GM21717 (cell line): ENCODE measurements around the gene TFF2.

ENCODE experiments used
- ATAC-seq: cut with Tn5 transposase; IDR thresholded peaks from one replicate; pipeline ENCODE4 v1.9.1; 2021; ENCODE audit warnings: mild to moderate bottlenecking, moderate library complexity; ENCODE audit not compliant: unreplicated experiment

Gene TFF2

DNA sequence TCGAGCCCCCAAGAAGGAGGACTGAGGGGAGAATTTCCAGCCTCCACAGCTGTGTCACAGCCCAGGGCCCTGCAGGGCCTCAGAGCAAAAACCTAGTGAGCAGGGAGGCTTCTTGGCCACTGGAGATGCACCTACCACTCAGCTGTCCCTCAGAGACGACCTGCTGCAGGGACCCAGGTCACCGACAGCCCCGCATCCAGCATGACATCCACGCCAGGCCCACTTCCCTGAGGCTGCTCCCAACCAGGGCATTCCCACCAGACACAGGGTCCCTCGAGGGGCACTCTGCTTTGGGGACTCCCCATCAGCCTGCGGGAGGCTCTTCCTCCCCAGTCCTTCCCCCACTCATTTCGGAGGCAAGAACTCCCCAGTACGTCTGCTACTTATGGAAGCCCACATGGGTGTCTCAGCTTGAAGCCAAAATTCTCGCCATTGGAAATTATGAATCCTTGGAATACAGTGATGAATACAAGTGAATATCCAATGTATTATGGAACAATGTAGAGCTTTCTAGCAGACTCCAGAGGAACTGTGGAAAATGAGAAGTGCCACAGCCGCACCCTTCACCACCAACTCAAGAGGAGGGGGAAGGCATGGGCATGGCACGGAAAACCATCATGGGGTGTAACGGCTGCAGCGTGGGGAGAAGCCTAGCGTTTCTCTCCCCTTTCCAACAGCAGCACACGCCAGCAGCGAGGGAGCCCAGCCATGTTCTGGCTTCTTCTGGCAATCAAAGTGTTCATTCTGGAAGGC lies 42.5 kb downstream of the TFF2 start:
- ATAC-seq = no peak

DNA sequence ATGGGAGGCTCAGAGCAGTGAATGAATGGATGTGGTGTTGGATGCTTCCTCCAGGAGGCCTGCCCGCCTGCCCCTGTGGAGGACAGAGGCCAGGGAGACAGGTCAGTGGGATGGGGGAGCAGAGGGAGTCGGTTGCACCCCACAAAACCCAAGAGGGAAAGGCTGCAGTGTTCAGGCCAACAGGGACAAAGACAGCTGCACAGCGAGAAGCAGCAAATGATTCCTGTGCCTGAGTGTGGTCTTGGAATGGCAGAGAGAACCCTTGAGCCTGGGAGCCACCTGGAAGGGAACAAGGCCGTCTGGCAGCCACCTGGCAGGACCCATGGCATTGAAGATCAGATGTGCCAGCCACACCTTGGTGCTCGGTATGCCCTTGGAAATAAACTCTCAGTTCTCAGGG lies 43.7 kb downstream of the TFF2 start:
- no peak for ATAC-seq

DNA sequence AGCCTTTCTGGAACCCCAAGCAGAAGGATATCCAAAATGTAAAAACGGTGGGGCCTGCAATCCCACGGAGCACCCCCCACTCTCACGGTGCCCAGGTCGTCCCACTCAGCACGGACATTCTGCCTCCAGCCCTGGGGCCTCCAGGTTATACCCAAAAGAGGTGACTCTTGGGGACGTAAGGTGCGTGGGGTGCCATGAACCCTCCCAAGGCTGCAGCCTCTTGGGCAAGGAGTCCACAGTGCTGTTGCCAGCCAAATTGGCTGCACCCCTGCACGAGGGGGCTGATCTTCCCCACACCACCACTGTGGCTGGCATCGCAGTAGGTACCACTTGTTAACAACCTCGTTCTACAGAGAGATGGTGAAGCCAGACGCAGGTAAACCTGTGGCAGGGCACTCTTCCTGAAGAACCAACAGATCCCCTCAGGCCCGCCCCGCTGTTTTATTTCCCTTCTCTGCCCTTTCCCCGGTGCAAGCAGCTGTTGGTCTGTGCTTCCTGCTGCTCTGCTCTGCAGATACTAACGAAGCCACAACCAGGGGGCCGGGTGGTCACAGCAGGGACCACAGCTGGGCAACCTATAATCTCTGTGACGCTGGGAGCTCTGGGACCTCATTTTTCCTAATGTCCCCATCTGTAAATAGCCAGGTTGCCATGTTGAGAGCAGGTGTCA lies 44.3 kb downstream of the TFF2 start:
- ATAC-seq = no peak

DNA sequence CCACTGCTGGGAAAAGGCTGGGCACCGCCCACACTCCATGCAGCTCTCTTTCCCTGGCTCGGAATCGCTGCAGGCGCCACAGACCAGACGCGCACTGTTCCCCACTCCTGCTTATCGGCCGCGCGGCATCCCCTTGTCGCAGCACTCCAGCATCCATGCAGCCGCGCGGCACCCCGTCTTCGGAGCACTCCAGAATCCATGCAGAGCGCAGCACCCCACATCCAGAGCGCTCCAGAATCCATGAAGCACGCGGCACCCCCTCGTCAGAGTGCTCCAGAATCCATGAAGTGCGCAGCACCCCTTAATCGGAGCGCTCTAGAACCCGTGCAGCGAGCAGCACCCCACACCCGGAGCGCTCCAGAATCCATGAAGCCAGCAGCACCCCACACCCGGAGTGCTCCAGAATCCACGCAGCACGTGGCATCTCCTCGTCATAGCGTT lies 45.1 kb downstream of the TFF2 start:
- ATAC-seq = no peak

DNA sequence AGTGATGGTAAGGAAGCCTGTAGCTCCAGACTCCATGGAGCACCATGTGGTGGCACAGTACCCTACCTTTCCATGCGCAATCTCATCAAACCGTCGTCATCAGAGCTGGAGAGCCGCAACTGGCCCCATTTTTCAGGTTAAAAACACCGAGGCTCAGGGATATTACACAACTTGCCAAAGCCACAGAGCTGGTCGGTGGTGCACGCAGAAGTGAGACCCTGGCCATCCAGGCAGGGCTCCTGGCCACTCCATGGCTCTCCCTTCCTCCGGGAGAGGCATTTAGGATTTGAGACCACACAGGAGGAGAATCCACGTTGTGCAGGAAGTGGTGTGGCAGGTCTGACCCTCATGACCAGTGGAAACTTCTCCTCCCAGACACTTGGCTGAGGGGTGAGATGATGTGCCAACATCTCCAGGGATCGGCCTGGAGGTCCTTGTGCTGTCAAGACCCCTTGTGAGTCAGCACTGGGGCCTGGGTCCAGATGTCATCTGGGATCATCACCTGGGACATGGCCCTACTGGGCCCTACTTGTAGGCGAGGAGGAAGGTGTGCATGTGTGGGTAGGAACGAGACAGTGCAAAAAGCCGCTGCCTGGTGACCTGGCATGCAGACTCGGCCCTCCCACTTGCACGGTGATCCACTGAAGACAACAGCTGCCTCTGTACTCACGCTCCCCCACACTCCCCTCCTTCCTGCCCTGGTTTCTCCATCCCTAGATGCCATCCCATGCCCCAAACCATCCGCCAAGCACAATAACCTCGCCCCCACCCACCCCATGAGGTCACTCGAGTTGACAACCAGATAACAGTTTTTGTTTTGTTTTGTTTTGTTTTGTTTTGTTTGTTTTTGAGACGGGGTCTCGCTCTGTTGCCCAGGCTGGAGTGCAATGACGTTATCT lies 46.0 kb downstream of the TFF2 start:
- no peak for ATAC-seq

DNA sequence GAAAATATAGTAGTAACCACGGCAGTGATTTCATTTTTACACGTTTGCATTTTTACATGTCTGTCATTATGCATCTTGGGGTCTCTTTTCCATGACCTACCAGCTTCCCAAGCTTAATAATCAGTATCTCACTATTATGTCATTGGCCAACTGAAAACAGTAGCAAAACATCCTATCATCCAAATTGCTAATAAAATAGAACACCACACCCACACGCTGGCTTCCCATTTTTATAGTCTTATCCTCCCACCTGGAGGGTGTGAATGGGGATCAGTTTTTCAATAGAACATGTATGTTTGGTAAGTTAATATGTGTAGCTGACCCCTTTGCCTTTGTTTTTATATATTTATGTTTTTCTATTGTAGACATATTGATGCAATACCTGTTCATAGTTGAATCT lies 47.4 kb downstream of the TFF2 start:
- ATAC-seq = no peak

DNA sequence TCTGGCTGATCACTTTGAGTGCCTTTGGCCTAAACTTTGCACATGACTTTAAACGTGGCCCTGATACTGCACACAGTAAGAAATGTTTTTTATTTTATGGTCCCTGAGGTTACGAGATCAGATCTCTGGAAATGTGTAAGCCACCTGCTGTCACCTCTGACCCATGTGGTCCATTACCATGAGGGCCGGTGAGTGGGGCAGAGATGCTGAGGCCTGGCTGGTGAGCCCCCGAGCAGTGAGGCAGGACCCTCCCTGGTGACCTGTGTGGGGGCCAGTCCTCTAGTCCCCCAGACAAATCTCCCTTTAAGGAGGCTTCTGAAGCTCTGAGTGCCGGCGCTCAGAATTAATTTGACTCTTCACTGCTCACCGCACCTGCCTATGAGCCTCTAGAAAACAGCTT lies 48.0 kb downstream of the TFF2 start:
- no peak for ATAC-seq

DNA sequence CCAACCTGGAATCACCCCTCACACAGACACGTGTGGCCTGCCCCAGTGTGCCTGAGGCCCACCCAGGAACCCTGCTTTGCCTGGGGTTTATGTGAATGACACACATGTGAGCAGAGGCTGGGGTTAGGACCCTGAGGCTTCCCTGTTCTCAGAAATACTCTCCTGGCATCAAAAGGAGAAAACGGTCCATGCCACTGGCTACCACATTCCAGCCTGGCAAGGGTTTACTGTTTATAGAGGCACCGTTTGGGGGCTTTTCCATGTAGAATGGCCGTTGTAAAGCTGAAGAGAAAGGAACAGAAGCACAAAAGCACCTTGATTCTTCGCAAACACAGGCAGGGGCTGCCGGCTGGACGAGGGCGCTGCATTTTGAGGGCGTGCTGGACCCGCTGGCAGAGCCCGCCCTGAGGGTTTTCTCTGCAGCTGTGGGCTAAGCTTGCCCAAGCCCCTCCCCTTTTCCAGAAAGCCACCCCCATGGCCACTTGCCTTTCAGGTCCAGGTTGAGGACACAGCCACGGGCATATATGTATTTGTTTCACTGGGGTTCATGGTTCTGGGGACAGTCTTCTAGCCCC lies 48.6 kb downstream of the TFF2 start:
- ATAC-seq = no peak

DNA sequence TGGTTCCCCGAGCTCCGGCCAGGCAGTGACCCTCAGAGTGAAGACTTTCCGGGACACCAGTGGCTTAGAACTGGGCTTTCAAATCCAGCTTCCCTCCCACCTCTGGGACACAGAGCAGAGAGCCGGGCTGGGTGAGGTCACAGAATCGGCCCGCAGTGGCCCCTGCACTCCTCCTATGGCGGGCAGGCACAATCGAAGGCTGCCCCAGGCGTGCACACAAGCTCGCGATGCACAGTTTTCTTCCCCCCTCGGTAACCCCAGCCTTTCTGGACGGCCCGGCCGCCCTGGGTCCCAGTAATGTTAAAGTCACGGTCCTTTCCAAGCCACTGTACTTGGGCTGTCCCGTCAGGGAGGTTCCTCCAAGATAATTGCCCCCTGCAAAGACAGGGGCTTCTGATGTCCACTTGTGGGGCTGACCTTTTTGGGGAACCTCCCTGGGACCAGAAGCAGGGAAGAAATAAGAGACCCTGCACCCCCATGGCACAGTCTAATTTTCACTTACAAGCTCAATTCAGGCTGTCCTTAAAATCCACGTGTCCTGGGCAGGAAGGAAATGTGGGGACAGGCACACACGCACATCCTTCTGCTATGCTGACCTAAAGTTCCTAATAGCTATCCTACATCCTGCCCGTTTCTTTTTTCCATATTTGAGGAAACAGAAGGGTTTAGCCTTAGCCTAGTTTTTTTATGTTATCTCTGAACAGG lies 49.3 kb downstream of the TFF2 start:
- no peak for ATAC-seq

DNA sequence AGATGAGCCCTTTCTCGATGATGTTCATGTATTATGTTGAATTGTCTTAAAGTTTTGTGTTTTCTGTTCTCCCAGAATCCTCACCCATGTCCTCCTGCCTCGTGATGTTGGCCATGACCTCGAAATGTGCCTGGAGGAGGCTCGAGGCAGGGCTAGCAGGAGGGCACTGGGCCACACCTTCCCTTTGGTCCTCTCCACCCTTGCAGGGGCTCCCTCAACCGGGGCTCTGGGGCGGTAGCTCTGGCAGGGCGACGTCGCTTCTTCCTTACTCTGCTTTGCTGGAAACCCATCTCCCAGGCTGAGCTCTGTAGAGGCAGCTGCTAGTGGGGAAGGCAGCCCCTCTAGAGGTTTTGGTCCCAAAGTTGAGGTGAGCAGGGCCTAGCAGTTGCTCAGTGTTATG lies 49.8 kb downstream of the TFF2 start:
- no peak for ATAC-seq

DNA sequence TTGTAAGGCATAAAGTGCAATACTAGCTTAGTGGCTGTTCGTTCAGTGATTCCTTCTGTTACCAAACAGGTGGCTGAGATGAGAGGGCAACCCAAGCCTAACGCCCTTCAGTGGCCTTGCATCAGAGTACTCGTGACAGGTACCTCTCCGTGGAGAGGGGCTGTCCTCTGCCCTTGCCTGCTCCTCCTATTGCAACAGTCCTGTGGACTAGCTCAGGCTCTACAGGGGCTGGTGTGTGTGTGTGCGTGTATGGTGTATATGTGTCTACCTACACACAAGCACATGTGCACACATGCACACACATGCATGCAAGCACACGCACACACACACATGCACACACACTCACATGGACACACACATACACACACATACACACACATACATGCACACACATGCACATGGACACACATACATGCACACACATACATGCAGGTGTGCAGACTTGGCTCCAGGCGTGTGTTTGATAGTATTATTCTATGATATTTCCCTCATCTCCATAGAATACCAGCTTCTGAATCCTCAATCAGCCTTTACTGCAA lies 50.7 kb downstream of the TFF2 start:
- no peak for ATAC-seq

DNA sequence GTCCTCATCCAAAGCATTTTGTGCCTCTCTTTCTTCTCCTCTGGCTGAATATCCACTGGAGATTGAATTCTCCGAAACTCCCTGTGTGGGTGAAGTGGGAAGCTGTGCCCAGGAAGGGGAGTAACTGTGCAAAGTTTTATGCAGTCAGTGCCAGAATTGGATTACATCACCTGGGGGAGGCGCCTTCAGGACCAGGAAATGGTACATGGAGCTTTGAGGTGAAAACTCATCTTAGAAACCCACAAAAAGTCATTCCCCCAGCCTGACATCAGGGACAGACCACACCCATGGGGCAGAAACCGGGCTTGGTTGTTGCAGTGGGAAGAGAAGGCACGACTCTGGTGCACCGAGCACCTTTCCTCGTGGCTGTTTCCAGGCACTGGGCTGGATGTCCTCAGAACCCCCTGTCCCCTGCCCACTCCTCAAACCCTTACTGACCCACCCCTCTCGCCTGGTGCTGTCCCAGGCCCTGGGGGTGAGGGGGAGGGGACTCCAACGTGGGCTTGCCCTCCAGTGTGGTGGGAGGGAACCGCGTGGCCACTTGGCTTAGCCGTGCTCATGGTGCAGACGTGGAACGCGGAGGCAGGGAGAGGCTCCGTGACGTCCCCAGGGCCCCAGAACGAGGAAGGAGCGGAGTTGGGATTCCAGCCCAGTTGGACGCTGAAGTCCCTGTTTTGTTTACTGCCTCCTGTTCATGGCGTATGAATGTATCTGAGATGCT lies 51.3 kb downstream of the TFF2 start:
- ATAC-seq = no peak

DNA sequence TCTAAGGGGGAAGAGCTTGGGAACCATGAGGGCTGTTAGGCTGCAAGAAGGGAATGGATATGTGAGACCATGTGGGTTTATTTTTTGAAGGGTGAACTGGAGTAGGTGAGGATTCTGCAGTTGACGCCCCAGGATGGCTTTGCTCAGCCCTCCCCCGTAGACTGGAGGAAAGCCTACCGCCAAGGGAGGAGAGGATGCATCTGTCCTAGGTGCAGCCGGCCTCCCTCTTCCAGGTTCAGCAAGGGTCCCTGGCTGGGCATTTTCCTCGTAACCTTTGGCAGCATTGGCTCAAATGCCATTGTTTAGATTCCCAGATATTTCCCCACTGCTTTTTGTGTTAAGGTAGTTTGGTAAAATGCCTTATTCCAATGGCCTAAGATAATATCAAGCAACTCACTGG lies 52.1 kb downstream of the TFF2 start:
- no peak for ATAC-seq

DNA sequence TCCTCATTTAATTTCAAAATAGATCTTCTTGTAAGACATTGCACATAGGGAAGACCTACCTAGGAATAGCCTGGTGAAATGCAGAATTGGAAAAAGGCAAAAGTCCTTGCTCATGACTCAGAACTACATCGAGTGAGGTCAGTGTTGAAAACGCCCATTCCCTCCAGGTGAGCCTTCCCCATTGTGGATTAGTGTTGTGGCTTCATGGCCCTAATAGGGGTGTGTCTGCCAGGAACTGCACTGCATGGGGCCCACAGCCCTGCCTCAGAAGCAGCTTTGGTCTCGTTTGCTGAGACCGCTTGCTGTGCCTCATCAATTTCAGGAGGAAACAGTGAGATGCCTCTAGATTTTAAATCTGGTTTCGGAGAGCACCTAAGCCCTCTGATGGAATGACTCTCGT lies 52.6 kb downstream of the TFF2 start:
- ATAC-seq = no peak

DNA sequence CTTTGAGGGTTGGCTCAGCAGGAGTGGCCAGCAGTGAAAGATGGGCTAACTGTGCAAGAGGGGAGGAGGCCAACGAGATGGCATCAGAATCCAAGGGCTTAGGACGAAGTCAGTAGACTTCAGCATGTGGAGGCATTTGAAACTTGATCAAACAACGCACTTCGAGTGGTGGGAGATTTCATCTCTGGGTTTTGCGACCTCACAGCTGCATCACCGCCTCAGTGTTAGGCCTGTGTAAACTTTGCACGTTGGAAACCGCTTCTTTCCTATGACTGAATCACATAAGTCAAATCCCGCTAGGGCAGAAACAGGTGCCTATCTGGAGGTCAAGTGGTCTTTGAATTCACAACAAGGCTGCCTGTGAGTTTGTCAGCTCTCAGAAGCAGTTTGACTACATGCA lies 53.4 kb downstream of the TFF2 start:
- no peak for ATAC-seq

DNA sequence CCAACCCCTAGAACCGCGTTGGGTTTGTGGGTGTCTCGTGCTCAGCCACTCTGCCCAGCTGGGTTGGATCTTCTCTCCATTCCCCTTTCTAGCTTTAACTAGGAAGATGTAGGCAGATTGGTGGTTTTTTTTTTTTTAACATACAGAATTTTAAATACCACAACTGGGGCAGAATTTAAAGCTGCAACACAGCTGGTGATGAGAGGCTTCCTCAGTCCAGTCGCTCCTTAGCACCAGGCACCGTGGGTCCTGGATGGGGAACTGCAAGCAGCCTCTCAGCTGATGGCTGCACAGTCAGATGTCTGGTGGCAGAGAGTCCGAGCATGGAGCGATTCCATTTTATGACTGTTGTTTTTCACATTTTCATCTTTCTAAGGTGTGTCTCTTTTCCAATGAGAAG lies 54.3 kb downstream of the TFF2 start:
- ATAC-seq = no peak
